GM21786 (cell line): Measurements from ENCODE around the gene FAM174A.
"Not testable (repeated sequence)": the region's sequence is repeated elsewhere in the genome, so short reads cannot be mapped to it uniquely, and the experiment has no call there.

Experiments
- ATAC-seq: cut with Tn5 transposase; IDR thresholded peaks from one replicate; pipeline ENCODE4 v1.9.1; 2021; ENCODE audit not compliant: unreplicated experiment

Gene FAM174A

GRCh38 chr5:100575815-100576214, 40.6 kb downstream of the FAM174A start:
- ATAC-seq: no peak

DNA sequence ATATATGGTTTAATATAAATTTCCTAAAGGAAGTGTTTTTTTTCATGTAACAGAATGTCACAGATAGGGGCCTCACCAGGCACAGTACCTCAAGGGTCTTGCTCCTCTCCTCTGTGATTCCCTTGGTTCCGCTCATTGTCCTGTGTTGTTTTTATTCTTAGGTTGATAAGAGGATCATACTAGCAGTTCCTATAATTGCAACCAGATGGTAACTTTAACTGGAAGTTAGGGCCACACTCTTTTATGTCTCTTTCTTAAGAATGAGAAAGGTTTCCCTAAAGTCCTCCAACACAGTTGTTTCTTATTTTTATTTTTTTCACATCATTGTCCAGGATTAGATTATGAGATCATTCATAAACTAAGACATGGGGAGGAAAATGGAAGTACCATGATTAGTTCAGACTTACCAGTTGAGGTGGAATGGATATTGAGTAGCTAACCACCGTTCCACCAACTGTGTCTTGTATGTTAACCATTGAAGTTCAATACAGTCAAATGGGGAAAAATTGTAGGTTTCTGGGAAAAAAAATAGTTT, 41.1 kb downstream of the FAM174A start:
- ATAC-seq: no peak

GRCh38 chr5:100577506-100577905, 42.3 kb downstream of the FAM174A start:
- no peak for ATAC-seq

- peak; percentile 97 for ATAC-seq
Measured at GRCh38 chr5:100584069-100584468, 48.9 kb downstream of the FAM174A start.

- ATAC-seq: no peak
Measured at GRCh38 chr5:100584889-100585288, 49.7 kb downstream of the FAM174A start.

DNA sequence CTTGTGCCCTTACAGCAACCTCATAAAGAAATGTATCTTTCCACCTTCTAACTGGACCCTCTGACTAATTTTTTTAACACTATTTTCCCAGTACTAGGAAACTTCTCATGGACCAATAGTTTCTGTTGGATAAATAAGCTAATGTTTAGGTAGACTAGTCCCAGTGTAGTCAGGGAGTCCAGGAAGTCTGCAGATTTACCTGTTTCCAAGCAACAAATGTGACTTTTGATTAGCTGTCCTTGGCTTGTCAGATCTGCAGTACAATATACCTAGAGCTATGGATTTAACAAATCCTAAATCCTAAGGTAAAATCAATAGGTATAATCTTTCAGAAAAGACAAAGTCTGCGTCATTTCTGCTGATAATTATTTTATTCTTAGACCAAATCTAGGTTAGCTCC, 55.7 kb downstream of the FAM174A start:
- no peak for ATAC-seq

GRCh38 chr5:100595152-100595811, 60.1 kb downstream of the FAM174A start:
- no peak for ATAC-seq

GRCh38 chr5:100595812-100596173, 60.6 kb downstream of the FAM174A start:
- no peak for ATAC-seq

GRCh38 chr5:100598446-100598845, 63.3 kb downstream of the FAM174A start:
- ATAC-seq: no peak

DNA sequence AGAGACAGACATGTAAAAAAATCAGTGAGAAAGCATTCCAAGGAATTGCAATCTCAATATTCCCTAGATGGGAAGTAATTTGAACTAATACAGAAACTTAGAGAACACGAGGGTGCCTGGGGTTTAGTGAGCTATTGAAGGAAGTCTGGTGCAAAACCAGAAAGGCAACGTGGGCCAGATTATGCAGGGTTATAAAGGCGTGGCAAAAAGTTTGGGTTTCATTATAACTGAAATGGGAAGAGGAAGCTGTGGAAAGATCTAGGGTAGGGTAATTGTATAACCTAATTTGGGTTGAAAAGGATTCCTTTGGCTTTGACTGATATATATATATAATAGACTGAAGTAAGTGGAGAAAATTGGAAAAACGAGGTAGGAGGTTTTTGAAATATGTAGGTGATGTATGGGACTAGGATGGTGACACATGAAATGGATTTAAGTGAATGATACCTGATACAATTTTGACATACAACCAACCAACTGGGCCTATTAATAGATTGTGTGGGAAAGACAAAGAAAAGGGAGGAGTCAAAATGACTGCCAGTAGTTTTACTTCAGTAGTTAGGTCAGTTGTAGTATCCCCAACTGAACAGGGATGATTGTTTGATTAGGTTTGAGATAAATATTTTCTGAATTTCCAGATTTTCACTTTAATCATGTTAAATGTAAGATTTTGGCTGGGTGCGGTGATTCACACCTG, 65.3 kb downstream of the FAM174A start:
- no peak for ATAC-seq

- no peak for ATAC-seq
Measured at GRCh38 chr5:100603141-100603540, 68.0 kb downstream of the FAM174A start.

DNA sequence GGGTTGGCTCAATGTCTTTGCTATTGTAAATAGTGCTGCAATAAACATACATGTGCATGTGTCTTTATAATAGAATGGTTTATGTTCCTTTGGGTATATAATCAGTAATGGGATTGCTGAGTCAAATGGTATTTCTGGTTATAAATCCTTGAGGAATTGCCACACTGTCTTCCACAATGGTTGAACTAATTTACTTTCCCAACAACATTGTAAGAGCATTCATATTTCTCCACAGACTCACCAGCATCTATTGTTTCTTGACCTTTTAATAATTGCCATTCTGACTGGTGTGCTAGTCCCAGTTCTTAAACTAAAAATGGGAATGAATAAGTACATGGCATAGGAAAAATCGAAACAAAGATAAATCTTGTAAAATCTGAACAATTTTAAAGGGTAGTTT, 68.8 kb downstream of the FAM174A start:
- ATAC-seq: not testable (repeated sequence)

DNA sequence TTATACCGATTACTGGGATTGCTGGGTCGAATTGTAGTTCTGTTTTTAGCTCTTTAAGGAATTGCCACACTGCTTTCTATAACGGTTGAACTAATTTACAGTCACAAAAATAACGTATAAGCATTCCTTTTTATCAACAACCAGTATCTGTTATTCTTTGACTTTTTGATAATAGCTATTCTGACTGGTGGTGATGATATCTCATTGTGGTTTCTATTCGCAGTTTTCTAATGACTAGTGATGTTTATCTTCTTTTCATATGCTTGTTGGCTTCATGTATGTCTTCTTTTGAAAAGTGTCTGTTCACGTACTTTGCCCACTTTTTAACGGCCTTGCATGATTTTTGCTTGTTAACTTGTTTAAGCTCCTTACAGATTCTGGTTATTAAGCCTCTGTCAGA, 74.4 kb downstream of the FAM174A start:
- no peak for ATAC-seq

GRCh38 chr5:100614308-100614707, 79.1 kb downstream of the FAM174A start:
- no peak for ATAC-seq

DNA sequence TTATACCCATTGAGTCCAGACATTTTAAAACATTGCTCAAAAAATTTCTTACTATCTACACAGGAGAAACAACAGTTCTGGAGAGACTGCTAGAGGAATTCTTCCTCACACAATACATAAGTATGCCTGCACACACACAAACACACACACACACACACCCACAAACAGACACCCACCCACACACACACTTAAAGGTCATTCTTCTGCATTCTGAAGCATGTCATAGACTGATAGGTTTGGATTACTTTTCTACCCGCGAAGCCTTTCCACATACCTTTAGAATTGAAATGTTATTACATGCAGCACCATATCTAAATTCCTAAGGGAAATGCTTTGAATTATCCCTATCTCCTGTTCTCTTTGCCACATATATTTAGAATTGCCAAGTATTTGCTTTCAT, 80.2 kb downstream of the FAM174A start:
- ATAC-seq: no peak

DNA sequence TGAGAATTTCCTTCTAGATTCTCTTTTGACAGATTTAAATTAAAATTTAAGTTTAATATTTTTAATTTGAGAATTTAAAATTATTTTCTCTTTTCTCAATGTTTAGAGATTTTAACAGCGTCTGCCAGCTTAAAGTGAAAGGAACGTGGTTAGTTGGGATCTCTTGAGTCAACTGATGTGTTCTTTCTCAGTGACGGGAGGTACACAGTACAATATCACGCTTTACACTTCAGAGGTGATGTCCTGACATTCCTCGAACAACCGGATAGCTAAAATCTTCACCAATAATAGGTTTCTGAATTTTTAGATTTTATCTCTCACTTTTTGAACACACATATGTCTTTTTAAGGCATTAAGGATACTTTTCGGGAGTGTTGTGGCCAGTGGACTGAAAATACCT, 81.1 kb downstream of the FAM174A start:
- ATAC-seq: no peak

GRCh38 chr5:100616981-100617380, 81.8 kb downstream of the FAM174A start:
- no peak for ATAC-seq

- peak; percentile 92 for ATAC-seq
Measured at GRCh38 chr5:100623719-100624118, 88.5 kb downstream of the FAM174A start.

GRCh38 chr5:100634937-100635534, 99.9 kb downstream of the FAM174A start:
- peak; percentile 85 for ATAC-seq
